ENCODE data around the gene FCHSD2. TPM values are rescaled to one million over a fixed set of nuclear protein-coding genes. Genes with fewer than 3 reads are reported as not detected.

FCHSD2 gene
- polyA plus RNA-seq, 1 donor (not counting 4 experiments of a cell fraction or from before 2014, with no cell fraction given): 14.2 TPM

DNA sequence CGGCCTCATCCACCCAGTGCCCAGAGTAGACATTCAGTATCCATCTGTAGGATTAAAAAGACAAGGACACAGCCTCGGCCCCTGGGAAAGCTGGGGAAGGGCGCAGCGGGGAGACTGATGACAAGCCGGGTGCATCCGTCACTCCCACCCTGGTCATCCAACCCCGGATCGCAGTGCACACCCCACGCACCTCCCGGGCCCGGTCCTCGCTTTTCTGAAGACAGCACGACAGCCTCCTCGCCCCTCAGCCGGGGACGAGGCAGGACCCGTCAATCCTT lies 1.1 kb downstream of the FCHSD2 start:
- peaks cover 16% of the 10 kb centered on the region for H3K4me1 ChIP-seq (ENCODE audit: control insufficient read depth, extremely low read depth, insufficient read depth, low read length)
- no peak for DNase-seq (ENCODE audit: low read depth, low spot score)
- H3K27ac ChIP-seq (ENCODE audit: control insufficient read depth, insufficient read depth, low read length): peak overlapping the region; percentile 89
- peaks cover 0 to 5% of the 10 kb centered on the region in 2 experiments for H3K36me3 ChIP-seq (ENCODE audit: control insufficient read depth in 2 of 2, extremely low read depth in 1 of 2, insufficient read depth in 2 of 2, low read length in 2 of 2)
- TF ChIP-seq EZH2 (IDR thresholded peaks at IDR 0.05; ENCODE audit: low read length): no peak
- TF ChIP-seq, protein P1, sequence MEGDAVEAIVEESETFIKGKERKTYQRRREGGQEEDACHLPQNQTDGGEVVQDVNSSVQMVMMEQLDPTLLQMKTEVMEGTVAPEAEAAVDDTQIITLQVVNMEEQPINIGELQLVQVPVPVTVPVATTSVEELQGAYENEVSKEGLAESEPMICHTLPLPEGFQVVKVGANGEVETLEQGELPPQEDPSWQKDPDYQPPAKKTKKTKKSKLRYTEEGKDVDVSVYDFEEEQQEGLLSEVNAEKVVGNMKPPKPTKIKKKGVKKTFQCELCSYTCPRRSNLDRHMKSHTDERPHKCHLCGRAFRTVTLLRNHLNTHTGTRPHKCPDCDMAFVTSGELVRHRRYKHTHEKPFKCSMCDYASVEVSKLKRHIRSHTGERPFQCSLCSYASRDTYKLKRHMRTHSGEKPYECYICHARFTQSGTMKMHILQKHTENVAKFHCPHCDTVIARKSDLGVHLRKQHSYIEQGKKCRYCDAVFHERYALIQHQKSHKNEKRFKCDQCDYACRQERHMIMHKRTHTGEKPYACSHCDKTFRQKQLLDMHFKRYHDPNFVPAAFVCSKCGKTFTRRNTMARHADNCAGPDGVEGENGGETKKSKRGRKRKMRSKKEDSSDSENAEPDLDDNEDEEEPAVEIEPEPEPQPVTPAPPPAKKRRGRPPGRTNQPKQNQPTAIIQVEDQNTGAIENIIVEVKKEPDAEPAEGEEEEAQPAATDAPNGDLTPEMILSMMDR (optimal IDR thresholded peaks at IDR 0.05 in 1 of 3, IDR thresholded peaks at IDR 0.05 in 1 of 3, conservative IDR thresholded peaks at IDR 0.05 in 1 of 3; ENCODE audit: extremely low read depth in 1 of 3, insufficient read depth in 2 of 3, low read length in 3 of 3): no peak
- H3K4me3 ChIP-seq (ENCODE audit: control insufficient read depth in 2 of 3, extremely low read depth in 1 of 3, insufficient read depth in 2 of 3, low read depth in 1 of 3, low read length in 3 of 3): peak overlapping the region; percentile 65 to 92 (median 75)
- H4K20me1 ChIP-seq (ENCODE audit: control insufficient read depth, extremely low read depth, insufficient read depth, low read length): no peaks in the 10 kb centered on the region
- no peaks in the 10 kb centered on the region for H3K9me1 ChIP-seq (ENCODE audit: control insufficient read depth, extremely low read depth, insufficient read depth, low read length)
- H3K9ac ChIP-seq (ENCODE audit: control insufficient read depth, extremely low read depth, insufficient read depth, low read length): peak overlapping the region; percentile 89
- no peaks in the 10 kb centered on the region for H3K9me3 ChIP-seq (ENCODE audit: control insufficient read depth, low read depth, low read length)
- peak overlapping the region; percentile 97 for H3K4me2 ChIP-seq (ENCODE audit: control insufficient read depth, extremely low read depth, insufficient read depth, low read depth, low read length)
- H3K79me2 ChIP-seq (ENCODE audit: control insufficient read depth, insufficient read depth, low read length): peaks cover 37% of the 10 kb centered on the region
- no peak for FAIRE-seq
- dilution Hi-C loops (cut with MboI; ENCODE audit: extremely low pct_ligation_motif_present, low sequenced_read_pairs): no loop called here
- H2AFZ ChIP-seq (ENCODE audit: control insufficient read depth, low read length): peak overlapping the region; percentile 48
- no peaks in the 10 kb centered on the region for H3K27me3 ChIP-seq (ENCODE audit: control insufficient read depth, extremely low read depth, insufficient read depth, low read length)

DNA sequence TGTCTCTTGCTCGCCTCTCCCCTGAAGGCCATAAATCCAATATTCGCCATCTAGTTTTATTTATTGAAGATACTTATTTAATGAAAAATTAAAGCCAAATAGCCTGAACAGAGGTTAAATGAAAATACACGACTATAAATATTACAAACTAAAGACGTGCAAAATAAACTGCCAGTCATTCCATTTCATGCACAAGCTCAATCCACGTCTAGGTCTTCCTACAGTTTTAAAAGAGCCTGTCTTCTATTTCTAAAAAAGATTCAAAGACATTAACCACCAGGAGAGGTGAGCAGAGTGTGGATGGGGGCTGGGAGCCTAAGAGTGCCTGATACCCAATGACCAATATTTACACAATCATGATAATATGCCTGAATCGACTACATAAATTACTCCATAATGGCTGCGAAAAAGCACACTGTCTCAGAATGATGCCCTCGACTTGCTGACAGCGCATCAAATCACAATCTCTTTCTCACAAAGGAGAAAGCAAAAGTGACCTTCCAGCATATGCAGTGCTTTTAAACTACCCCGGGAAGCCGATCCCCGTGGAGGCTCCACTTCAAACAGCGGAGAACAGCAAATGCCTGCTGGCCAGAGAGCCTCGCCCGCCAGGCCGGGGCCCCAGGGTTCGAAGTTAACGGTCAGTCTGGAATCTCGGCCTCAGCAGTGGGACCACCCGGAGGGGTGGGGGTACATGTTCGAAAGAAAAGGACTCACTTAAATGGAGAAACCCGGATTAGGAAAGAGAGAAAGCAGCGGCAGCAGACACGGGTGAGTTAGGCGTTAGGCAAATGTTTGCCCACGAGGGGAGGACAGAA lies 1.7 kb downstream of the FCHSD2 start:
- Histone ChIP-seq H3K4me2 (ENCODE audit: control insufficient read depth, extremely low read depth, insufficient read depth, low read depth, low read length) (peak overlapping the region; percentile 97), H3K4me3 (ENCODE audit: control insufficient read depth in 2 of 3, extremely low read depth in 1 of 3, insufficient read depth in 2 of 3, low read depth in 1 of 3, low read length in 3 of 3) (peak overlapping the region; percentile 65 to 92 (median 75)), H3K79me2 (ENCODE audit: control insufficient read depth, insufficient read depth, low read length) (peaks cover 37% of the 10 kb centered on the region), H4K20me1 (ENCODE audit: control insufficient read depth, extremely low read depth, insufficient read depth, low read length) (no peaks in the 10 kb centered on the region), H3K9me1 (ENCODE audit: control insufficient read depth, extremely low read depth, insufficient read depth, low read length) (no peaks in the 10 kb centered on the region), H3K9me3 (ENCODE audit: control insufficient read depth, low read depth, low read length) (no peaks in the 10 kb centered on the region), H2AFZ (ENCODE audit: control insufficient read depth, low read length) (peak overlapping the region; percentile 48), H3K4me1 (ENCODE audit: control insufficient read depth, extremely low read depth, insufficient read depth, low read length) (peaks cover 16% of the 10 kb centered on the region), H3K9ac (ENCODE audit: control insufficient read depth, extremely low read depth, insufficient read depth, low read length) (peak overlapping the region; percentile 89), H3K27me3 (ENCODE audit: control insufficient read depth, extremely low read depth, insufficient read depth, low read length) (no peaks in the 10 kb centered on the region), H3K27ac (ENCODE audit: control insufficient read depth, insufficient read depth, low read length) (peak overlapping the region; percentile 89), H3K36me3 (ENCODE audit: control insufficient read depth in 2 of 2, extremely low read depth in 1 of 2, insufficient read depth in 2 of 2, low read length in 2 of 2) (peaks cover 0 to 5% of the 10 kb centered on the region in 2 experiments)
- TF ChIP-seq EZH2 (IDR thresholded peaks at IDR 0.05; ENCODE audit: low read length): no peak
- TF ChIP-seq, protein P1 (optimal IDR thresholded peaks at IDR 0.05 in 1 of 3, IDR thresholded peaks at IDR 0.05 in 1 of 3, conservative IDR thresholded peaks at IDR 0.05 in 1 of 3; ENCODE audit: extremely low read depth in 1 of 3, insufficient read depth in 2 of 3, low read length in 3 of 3): no peak
- dilution Hi-C loops (cut with MboI; ENCODE audit: extremely low pct_ligation_motif_present, low sequenced_read_pairs): no loop called here
- FAIRE-seq (no peak), DNase-seq (ENCODE audit: low read depth, low spot score) (no peak)
